GM23338 (cell line): ENCODE measurements around the gene ZBTB8A.
"Not testable (repeated sequence)": the region's sequence is repeated elsewhere in the genome, so short reads cannot be mapped to it uniquely, and the experiment has no call there.

Source experiments
- CREB1 ChIP-seq: fragments of 250-450 bp; sonication (Bioruptor Pico); IDR thresholded peaks from 2 replicates; pipeline ENCODE4 v1.5.0; 2020; ENCODE audit warnings: low read depth, mild to moderate bottlenecking, moderate library complexity
- CTCF ChIP-seq, 2 experiments: fragments of 200-600 bp in 1 of 2; sonication (generic) in 1 of 2; conservative IDR thresholded peaks; 2 replicates each; pipeline versions ENCODE4 v1.5.1 to v1.6.1; 2016 to 2017; ENCODE audit warnings: antibody characterized with exemption in 2 of 2, low read depth in 2 of 2, mild to moderate bottlenecking in 2 of 2, moderate library complexity in 1 of 2
- ETS1 ChIP-seq: IDR thresholded peaks from 2 replicates; pipeline ENCODE4 v1.6.1; 2016; ENCODE audit warnings: antibody characterized with exemption
- EZH2 ChIP-seq: fragments of 200-600 bp; sonication (generic); IDR thresholded peaks from one replicate; pipeline ENCODE4 v1.8.0; 2017; ENCODE audit warnings: antibody characterized with exemption, mild to moderate bottlenecking, low read depth; ENCODE audit not compliant: unreplicated experiment
- EZH2phosphoT487 ChIP-seq: fragments of 200-600 bp; sonication (generic); IDR thresholded peaks from one replicate; pipeline ENCODE4 v1.8.1; 2018; ENCODE audit warnings: antibody characterized with exemption; ENCODE audit not compliant: unreplicated experiment
- JUNB ChIP-seq: IDR thresholded peaks from one replicate; pipeline ENCODE4 v1.6.1; 2016; ENCODE audit warnings: antibody characterized with exemption; ENCODE audit not compliant: unreplicated experiment
- NANOG ChIP-seq: IDR thresholded peaks from 2 replicates; pipeline ENCODE4 v1.6.1; 2016; ENCODE audit warnings: antibody characterized with exemption, borderline replicate concordance
- POLR2AphosphoS5 ChIP-seq: IDR thresholded peaks from 2 replicates; pipeline ENCODE4 v1.6.1; 2016; ENCODE audit warnings: antibody characterized with exemption, low read depth
- REST ChIP-seq: IDR thresholded peaks from one replicate; pipeline ENCODE4 v1.6.1; 2018; ENCODE audit warnings: antibody characterized with exemption; ENCODE audit not compliant: unreplicated experiment
- STAT1 ChIP-seq: IDR thresholded peaks from one replicate; pipeline ENCODE4 v1.6.1; 2016; ENCODE audit warnings: antibody characterized with exemption; ENCODE audit not compliant: unreplicated experiment
- ZNF331 ChIP-seq: fragments of 250-450 bp; sonication (Bioruptor Pico); IDR thresholded peaks from 2 replicates; pipeline ENCODE4 v1.5.0; 2020; ENCODE audit warnings: low read depth, mild to moderate bottlenecking, moderate library complexity

- not testable (repeated sequence) for TF ChIP-seq JUNB; CTCF (conservative IDR thresholded peaks at IDR 0.05; ENCODE audit: low read depth in 2 of 2); REST; POLR2AphosphoS5; EZH2; CREB1 (CRISPR knock-in tag); EZH2phosphoT487; ETS1; NANOG; STAT1; ZNF331 (CRISPR knock-in tag)
These were observed 10.7 kb upstream of the ZBTB8A start for GRCh38 chr1:32528550-32528949.
